HEK293T (cell line): ENCODE results near the gene PDPN.

Source experiments
- ARNT ChIP-seq: fragments of 450-650 bp; IDR thresholded peaks from 2 replicates; pipeline ENCODE4 v1.6.1; 2017; ENCODE audit warnings: mild to moderate bottlenecking
- BHLHE40 ChIP-seq: fragments of 450-650 bp; IDR thresholded peaks from 2 replicates; pipeline ENCODE4 v1.6.1; 2016; ENCODE audit warnings: mild to moderate bottlenecking, moderate library complexity, borderline replicate concordance
- CTBP1 ChIP-seq: fragments of 450-650 bp; IDR thresholded peaks from 2 replicates; pipeline ENCODE4 v1.6.1; 2016; ENCODE audit warnings: borderline replicate concordance
- ELF4 ChIP-seq: fragments of 450-650 bp; IDR thresholded peaks from 2 replicates; pipeline ENCODE4 v1.6.1; 2017; ENCODE audit warnings: antibody characterized with exemption
- FOXA1 ChIP-seq: fragments of 450-650 bp; IDR thresholded peaks from 2 replicates; pipeline ENCODE4 v1.6.1; 2016; ENCODE audit warnings: mild to moderate bottlenecking
- FOXK2 ChIP-seq: fragments of 450-650 bp; IDR thresholded peaks from 2 replicates; pipeline ENCODE4 v1.6.1; 2016; ENCODE audit warnings: mild to moderate bottlenecking
- FOXM1 ChIP-seq: fragments of 450-650 bp; IDR thresholded peaks from 2 replicates; pipeline ENCODE4 v1.6.1; 2017; ENCODE audit warnings: mild to moderate bottlenecking, borderline replicate concordance
- L3MBTL2 ChIP-seq: fragments of 450-650 bp; conservative IDR thresholded peaks from 2 replicates; pipeline ENCODE4 v1.6.1; 2016; ENCODE audit warnings: mild to moderate bottlenecking
- NFRKB ChIP-seq: fragments of 450-650 bp; IDR thresholded peaks from 2 replicates; pipeline ENCODE4 v1.6.1; 2016; ENCODE audit warnings: mild to moderate bottlenecking, moderate library complexity
- PKNOX1 ChIP-seq: fragments of 450-650 bp; IDR thresholded peaks from 2 replicates; pipeline ENCODE4 v1.6.1; 2016
- SP1 ChIP-seq: fragments of 450-650 bp; IDR thresholded peaks from 2 replicates; pipeline ENCODE4 v1.6.1; 2017
- SUZ12 ChIP-seq: fragments of 450-650 bp; IDR thresholded peaks from 2 replicates; pipeline ENCODE4 v1.6.1; 2016; ENCODE audit warnings: mild to moderate bottlenecking
- TARDBP ChIP-seq: fragments of 450-650 bp; IDR thresholded peaks from 2 replicates; pipeline ENCODE4 v1.6.1; 2016
- ZNF384 ChIP-seq: fragments of 450-650 bp; IDR thresholded peaks from 2 replicates; pipeline ENCODE4 v1.6.1; 2016

- no peak for TF ChIP-seq L3MBTL2
- no peak for TF ChIP-seq FOXM1
- TF ChIP-seq SP1, result no peak
- no peak for TF ChIP-seq ARNT
- no peak for TF ChIP-seq BHLHE40
- TF ChIP-seq ELF4, result no peak
- no peak for TF ChIP-seq PKNOX1
- no peak for TF ChIP-seq FOXK2
- no peak for TF ChIP-seq NFRKB
- no peak for TF ChIP-seq ZNF384
- TF ChIP-seq TARDBP, result no peak
- TF ChIP-seq FOXA1, result no peak
- TF ChIP-seq SUZ12, result no peak
- TF ChIP-seq CTBP1, result no peak
These were observed 19.6 kb upstream of the PDPN start for GRCh38 chr1:13564073-13564472.
